ELR (cell line): ENCODE measurements around the gene LGI4.
"Not testable (repeated sequence)": the region's sequence is repeated elsewhere in the genome, so short reads cannot be mapped to it uniquely, and the experiment has no call there.

ENCODE experiments used
- DNase-seq: peaks from one replicate; pipeline ENCODE4 v3.0.0-alpha.2; 2015; ENCODE audit warnings: low read depth

LGI4 gene

DNA sequence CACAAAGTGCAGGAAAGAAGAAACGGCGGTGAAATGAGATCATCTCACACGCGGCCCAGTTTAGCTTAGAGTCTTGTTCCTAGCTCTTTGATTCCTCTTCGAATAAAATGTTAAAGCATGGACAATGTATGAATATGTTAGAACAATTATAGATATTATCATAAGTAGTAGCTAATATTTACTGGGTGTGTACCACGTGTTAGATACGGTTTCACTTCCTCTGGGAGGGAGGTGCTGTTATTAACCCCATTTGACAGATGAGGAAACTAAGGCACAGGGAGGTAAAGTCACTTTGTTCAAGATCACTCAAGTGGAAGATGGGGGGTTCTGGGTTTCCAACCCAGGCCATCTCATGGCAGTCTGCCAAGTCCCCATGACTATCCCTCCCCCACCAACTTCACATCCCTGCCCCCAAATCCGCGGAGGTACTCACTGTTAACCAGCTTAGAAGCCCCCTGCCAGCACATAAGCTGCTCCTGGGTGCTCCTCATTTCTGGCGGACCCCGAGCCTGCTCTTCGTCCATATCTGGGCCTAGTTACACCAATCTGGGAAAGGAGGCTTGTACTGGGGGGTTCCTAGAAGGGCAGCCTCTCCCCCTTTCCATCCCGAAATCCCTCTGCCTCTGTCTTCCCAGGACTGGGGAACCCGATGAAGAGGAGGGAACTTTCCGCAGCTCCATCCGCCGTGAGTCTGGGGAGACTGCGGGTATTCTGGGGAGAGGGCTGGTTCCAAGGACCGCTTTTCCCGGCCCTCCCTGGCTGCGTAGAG lies 7.2 kb upstream of the LGI4 start:
- DNase-seq = no peak

DNA sequence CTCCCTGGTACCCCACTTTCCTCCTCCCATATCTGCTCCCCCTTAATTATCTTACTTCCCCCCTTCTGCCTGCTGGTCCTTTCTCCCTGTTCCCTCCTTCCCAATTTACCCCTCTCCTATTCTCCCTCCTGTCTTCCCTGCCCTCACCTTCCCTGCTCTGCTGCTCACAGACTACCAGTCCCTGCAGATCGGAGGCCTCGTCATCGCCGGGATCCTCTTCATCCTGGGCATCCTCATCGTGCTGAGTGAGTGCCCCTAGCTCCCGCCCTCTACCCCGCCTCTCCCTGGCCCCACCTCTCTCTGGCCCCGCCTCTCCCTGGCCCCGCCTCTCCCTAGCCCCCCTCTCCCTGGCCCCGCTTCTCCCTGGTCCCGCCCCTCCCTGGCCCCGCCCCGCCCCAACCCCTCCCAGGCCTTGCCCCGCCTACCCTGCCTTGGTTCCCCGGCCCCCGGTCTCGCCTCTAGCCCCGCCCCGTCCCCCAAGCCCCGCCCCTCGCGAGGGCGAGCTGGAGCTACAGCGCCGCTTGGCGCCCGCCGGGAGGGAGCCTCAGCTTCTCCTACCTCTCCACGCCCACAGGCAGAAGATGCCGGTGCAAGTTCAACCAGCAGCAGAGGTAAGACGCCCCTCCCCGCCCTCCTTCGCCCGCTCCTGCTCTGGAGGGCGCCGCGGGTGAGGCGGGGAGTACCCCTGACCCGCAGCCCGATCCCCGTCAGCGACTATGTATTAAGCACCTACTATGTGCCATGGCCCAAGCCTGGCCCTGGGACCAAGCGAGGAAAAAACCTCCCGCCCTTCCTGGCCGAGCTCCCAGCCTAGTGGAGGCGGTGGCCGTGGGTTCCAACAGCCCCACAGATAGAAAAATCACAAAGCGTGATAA lies 6.3 kb upstream of the LGI4 start:
- peak; percentile 91 for DNase-seq

DNA sequence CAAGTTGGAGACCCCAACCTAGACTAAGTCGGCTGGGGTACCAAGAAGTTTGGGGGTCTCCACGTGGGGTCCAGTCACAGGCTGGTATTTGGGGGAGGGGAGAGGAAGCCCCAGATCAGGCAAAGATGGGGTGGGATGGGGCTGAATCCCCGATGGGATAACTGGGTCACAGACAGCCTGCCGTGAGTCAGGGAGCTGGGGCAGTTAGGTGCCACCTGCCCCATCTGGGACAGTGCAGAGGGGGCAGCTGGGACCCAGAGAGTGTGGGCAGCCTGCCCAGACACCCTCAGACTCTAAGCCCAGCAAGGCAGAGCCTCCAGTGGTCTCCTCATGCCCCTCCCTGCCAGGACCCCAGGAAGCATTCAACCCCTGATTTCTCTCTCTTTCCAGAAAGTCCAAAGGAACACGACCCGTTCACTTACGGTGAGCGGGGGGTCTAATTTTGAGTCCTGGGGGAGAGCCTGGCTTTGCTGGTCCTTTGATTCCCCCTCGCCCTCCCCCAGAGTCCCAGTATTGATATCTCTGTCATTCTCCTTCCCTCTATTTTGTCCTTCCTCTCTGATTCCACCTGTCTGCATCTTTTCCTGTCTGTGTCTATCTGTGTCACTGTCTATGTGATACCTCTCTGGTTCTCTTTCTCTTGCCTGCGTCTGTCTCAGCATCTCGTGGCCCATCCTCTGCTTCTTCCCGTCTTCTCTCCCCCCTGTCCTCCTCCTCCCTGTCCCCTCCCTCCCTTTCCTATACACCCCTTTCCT lies 5.5 kb upstream of the LGI4 start:
- DNase-seq = no peak

DNA sequence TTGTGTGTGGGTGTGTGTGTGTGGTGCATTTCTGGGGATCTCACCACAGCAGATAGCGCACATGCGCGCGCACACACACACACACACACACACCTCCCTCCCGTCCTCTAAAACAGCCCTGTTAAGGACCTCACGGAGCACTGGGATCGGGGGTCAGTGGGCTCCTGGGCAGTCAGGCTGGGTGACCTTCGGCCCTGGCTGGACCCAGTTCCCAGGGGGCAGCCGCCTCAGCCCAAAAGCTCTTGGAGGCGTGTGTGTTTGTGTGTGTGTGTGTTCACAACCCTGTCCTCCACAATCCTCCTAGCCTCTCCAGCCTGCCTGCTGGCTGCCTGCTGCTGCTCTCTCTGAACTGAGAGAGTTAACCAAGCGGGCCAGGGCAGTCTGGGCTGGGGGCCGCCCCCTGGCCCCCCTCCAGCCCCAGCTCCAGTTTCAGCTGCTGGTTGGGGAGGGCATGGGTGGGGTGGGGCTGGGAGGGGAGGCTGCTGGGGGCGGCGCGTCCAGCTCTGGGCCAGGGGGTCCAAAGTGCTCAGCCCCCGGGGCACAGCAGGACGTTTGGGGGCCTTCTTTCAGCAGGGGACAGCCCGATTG lies 3.5 kb upstream of the LGI4 start, which contains the start of gene FXYD1:
Gene FXYD1, plus strand, starts transcription at position 520 of the 588 bp plus-strand sequence. CDS start 1,256 bp downstream, outside the sequence.
- DNase-seq = no peak

DNA sequence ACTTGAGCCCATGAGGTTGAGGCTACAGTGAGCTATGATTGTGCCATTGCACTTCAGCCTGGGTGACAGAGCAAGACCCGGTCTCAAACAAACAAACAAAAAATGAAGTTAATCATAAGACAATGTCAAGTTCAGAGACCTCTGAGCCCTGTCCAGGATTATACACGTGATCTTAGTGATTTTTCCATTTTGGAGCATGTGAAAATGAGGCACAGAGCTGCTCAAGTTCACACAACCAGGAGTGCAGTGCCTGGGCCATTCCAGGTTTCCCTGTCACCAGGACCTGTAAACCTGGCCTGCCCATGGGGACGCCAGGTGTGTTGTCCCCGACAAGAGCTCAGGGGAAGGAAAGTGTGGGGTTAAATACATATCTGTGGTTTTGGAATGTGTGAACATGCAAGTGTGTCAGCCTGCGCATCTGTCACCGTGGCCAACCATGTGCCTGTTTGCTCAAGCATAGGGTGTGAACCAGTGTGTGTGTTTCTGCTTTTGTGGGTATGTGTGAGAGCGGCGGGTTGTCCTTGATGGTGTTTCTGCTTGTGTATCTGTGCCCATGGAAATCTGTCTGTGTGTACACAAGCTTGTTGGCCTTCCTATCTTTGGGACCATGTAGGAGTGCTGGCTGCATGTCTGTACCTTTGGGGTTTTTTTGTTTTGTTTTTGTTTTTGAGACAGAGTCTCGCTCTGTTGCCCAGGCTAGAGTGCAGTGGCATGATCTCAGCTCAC lies 2.3 kb upstream of the LGI4 start:
- no peak for DNase-seq

DNA sequence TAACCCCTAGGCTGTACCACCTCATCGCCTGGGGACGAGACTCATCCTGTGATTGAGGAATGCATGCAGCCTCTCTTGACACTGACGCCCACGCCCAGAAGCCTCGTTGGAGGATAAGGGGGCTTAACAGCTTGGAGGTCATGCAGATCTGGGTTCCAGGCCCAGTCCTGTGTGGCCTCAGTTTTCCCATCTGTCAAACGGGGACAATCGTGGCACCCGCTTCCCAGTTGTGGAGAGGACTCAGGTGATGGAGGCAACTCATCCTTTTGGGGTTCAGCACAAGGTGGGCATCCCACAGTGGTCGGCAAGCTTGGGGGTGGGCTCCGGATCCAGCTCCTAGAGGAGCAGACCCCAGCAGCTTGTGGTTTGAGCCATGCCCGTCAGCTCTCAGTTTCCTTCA lies 1.4 kb upstream of the LGI4 start:
- DNase-seq = no peak

DNA sequence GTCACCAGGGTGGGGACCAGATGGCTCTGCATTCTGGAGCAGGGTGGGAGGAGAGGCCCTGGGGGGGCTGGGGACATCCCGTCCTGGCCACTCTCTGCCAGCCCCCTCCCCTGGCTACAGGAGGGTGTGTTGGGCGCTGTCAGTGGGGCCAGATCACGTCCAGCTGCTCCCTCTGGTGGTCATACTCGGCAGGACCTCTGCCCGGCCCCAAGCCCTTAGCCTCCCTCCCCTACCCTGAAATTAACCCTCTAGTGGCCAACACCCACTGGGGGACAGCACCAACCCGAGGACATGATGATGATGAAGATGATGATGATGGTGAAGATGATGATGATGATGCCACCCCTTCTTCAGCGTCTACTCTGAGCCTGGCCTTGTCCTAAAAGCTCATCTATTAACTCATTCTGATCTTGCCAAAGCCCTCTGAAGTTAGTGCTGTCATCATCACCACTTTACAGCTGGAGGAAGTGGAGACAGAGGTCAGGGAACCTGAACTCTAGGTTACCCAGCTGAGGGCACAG lies 590 bp upstream of the LGI4 start:
- peak; percentile 67 for DNase-seq

DNA sequence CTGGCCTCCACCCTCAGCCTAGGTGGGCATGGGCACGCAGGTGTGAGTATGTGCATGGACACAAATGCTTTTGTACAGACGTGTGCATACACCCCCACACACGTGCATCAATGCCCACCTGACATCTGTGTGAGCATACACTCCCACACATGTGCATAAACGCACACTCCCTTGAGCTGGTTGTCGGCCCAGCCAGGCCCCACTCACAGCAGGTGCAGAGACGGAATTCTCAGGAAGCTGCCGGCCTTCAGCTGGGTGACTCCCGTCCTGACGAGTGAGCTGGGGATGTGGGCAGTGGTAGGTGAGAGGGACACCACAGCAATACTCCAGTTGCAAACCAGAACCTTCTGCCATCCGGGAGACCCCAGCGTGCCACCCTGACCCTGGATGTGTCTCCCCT lies 1.0 kb downstream of the LGI4 start:
- no peak for DNase-seq

DNA sequence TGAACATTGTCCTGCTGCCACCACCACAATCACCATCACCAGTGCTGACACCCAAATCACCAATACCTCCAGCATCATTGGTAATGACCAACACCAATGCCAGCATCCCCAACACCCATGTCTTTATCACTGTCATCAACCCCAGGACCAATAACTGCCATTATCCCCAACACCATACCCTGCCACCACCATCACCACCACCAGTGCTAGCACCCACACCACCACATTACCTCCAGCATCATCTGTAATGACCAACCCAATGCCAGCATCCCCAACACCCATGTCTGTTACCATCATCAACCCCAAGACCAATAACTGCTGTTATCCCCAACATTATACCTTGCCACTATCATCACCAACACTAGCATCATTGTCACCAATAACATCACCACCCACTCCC lies 2.6 kb downstream of the LGI4 start:
- DNase-seq = no peak

DNA sequence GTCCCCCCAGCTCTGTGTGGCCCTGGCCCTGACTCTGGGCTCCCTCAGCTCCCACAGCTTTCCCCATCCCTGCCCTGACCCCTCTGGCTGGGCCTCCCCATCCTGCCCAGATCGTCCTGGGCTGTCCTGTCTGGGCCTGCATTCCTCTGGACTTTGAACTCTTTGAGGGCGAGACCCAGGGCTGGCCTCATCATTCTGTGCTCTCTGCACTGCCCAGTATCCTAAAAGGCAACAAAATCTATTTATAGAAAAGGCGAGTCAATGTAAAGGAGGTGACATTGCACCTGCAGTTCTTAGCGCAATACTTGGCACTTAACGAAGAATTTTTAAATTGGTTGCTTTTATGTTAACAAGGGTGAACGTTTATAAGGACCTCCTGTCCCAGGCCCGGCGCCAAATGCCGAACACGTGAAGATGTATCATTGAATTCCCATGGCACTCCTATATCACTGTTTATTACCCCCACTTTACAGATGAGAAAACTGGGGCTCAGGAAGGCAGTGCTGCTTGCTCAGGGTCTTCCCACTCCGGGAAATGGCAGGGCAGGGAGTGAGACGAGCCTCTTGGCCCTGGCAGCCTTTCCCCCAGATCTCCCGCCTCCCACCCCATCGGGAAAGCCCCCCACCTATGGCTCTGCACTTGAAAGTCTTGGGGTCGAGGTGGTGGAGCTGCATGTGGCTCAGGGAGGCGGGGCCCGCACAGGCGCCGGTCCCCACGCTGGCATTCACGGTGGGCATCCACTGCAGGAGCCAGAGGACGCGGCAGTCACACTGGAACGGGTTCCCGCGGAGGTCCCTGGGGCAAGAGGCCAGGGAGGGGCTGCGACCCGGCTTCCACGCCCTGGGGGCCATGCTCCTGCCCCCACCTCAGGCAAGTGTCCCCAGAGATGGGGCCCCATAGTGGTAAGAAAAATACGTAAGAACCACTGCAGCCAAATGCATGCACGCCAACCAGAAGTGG lies 3.8 kb downstream of the LGI4 start:
- DNase-seq = no peak

DNA sequence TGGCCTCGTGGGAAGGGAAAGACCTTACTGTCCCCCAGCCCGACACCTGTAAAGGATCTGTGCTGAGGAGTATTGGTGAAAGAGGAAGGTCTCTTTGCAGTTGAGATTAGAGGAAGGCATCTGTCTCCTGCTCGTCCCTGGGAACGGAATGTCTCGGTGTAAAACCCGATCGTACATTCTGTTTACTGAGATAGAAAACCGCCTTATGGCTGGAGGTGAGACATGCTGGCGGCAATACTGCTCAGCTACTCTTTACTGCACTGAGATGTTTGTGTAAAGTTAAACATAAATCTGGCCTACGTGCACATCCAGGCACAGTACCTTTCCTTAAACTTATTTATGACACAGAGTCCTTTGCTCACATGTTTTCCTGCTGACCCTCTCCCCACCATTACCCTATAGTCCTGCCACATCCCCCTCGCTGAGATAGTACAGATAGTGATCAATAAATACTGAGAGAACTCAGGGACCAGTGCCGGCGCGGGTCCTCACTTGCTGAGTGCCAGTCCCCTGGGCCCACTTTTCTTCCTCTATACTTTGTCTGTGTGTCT lies 5.1 kb downstream of the LGI4 start:
- DNase-seq = not testable (repeated sequence)

DNA sequence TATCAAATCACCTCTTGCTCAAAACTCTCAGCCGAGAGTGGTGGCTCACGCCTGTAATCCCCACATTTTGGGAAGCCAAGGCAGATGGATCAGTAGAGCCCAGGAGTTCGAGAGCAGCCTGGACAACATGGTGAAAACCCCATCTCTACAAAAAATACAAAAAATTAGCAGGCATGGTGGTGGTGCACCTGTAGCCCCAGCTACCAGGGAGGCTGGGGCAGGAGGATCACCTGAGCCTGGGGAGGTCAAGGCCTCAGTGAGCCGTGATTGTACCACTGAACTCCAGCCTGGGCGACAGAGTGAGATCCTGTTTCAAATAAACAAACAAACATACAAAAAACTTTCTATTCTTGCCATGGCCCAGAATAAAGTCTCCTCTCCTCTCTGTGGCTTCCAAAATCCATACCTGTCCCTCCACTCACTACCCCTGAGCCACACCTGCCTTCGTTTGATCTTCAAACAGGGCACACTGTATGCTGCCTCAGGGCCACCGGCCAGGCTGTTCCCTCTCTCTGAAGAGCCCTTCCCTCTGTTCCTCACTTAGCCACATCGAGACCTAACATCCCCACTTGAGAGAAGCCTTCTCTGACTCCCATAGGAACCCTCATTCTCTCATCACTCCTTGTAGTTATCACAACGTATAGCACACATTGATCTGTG lies 6.3 kb downstream of the LGI4 start:
- no peak for DNase-seq

DNA sequence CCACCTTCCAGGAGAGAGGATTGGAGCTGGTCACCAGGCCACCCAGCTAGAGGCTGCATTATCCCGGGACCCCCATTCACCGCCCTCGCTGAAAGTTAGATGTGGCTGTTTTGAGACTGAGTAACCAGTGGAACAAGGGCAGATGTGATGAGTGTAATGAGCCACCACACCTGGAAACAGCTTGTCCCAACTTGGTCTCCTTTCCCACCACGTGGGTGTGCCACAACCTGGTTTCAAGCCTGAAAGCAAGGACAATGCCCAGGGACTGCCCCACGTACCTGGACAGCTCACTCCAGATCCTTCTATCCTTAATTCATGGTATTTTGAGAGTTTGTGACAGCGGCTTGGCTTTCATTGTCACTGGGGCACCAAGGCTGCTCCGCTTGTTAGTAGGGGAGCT lies 7.0 kb downstream of the LGI4 start:
- DNase-seq = no peak

DNA sequence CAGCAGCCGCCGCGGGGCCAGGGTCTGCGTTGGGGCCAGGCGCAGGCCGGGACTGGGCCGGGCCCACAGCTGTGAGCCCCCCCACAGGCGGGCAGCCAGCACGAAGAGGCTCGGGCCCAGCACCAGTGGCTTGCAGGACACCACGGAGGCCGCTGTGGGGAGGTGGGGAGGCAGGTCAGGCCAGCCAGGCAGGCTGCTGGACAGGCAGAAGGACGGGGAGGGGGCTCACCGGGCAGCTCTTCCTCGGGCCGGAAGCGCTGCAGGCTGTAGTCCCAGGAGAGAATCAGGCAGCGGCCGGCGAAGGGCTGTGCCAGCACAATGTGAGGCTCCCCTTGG lies 8.3 kb downstream of the LGI4 start:
- no peak for DNase-seq

DNA sequence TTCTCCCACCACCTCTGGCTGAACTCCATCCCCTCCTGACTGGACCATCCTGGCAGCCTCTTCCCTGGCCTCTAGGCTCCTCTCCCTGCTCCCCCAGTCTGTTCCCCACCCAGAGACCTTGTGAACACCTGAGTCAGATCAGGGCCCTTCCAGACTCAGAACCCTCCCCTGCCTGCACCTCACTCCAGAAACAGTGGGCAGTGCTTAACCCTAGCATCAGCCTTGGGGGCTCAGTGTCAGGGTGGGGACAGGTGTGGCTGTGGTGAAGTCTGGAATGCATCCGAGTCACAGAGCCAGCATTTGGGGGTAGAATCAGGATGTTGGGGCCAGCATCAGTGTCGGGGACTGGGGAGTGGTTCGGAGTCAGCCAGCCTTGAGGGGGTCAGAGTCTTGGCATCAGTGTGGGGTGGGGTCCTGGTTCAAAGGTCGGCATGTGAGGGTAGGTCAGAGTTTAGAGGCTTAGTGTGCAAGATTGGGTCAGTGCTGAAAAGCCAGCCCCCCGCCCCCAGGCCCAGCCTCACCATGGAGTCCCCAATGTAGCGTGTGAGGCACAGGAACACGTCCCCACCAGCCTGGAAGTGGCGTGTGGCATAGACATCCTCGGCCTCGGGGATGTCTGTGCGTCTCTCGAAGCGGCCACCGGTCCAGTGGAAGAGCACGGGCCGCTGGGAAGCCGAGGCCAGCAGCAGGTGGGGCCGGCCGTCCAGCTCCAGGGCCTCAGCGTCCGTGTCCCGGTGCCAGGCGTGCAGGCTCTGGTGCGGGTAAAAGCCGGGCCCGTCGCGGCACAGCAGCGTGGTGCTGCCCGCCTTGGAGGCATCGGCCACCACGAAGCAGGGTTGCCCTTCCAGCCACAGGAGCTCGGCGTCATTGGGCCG lies 8.9 kb downstream of the LGI4 start:
- no peak for DNase-seq

DNA sequence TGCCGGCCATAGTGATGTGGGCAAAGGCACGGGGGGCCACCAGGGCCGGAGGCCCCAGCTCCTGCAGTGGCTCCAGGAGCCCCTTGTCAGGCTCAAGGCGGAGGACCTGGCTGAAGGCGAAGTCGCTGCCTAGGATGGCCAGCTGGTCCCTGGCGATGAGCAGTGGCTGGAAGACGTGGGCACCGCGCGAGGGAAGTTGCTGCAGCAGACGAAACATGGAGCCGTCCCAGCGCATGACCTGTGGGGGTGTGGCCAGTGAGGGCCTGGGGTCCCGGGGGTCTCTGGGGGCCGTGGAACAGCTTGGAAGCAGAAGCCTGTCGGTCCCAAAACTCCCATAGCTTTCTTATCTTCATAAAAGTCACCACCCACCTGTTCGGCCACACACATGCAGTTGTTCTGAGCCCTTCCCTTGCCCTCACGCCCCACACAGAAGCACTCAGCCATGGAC lies 9.6 kb downstream of the LGI4 start:
- DNase-seq = no peak

DNA sequence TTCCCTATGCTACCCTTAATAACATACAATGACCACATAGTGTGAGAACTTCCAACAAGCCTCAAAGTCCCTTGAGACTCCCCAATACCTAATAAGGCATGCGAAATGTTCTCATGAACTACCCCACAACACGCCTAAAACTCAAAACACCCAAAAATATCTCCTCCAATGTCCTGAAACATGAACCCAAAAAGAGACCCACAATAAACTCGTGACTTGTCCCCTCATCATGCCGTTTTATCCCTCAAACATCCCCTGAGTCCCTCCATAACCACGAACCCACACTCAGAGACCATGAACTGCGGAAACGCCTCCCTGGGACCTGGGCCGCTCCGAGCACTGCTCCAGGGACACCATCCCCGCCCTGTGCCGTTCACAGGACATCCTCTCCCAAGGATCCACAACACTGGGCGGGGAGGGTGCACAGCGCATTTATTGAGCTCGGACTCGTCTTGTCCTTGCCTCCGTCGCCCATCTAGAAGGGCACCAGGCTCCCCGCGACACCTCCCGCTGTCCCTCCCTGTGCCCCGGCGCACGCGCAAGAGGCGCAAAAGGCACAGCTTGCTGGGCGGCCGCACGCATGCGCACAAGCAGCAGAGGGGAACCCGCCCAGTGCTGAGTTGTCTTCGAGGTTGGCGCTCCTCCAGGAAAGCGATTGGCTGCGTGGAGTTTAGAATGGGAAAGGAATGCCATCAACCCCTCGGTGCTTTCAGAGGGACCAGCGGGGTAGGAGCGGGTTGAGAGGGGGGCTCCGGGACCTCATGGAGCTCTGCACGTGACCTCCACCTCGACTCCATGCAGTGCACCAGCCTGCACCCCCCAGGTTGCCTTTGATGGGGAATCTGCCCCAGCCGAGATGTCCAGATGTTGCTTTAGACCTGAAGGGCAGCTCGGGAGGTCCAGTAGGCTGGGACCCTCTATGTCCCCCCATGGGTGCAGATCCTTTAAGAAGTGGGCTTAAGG lies 10.5 kb downstream of the LGI4 start:
- peak; percentile 90 for DNase-seq
